OCI-LY3 (cell line): ENCODE data around the gene BTBD7.

Experiments
- CTCF ChIP-seq: fragments of 200-600, 300-600 bp; sonication (generic); IDR thresholded peaks from 2 replicates; pipeline ENCODE4 v1.5.1; 2014; ENCODE audit warnings: antibody characterized with exemption, low read length, low read depth
- EZH2phosphoT487 ChIP-seq: fragments of 200-600 bp; shearing (Covaris generic); IDR thresholded peaks from 2 replicates; pipeline ENCODE4 v1.6.1; 2018; ENCODE audit warnings: antibody characterized with exemption, mixed run types, low read depth

DNA sequence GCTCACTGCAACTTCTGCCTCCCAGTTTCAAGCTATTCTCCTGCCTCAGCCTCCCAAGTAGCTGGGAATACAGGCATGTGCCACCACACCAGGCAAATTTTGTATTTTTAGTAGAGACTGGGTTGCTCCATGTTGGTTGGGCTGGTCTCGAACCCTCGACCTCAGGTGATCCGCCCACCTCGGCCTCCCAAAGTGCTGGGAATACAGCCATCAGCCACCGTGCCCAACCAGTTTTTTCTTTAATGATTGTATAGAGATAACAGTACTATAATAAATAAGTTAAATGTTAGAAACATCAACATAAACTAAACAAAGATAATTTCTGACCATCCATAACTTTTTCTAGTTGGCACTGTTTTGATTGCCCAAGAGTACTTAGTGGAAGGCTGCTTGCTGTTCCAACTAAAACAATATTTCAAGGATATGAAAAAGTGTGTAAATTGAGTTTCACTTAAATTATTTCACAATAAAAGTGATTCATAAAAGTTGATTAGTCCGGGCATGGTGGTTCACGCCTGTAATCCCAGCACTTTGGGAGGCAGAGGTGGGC, 131.6 kb downstream of the BTBD7 start:
- TF ChIP-seq CTCF = no peak
- no peak for TF ChIP-seq EZH2phosphoT487
